Mesodermal cell (in vitro differentiated cells): ENCODE measurements around the gene PPTC7.

Experiments used
- H3K27ac ChIP-seq: 2 replicates; pipeline ENCODE4 v1.7.0; 2013; ENCODE audit warnings: mild to moderate bottlenecking, low read depth, low read length, moderate library complexity; ENCODE audit not compliant: severe bottlenecking
- H3K36me3 ChIP-seq: 2 replicates; pipeline ENCODE4 v1.7.1; 2013; ENCODE audit warnings: mild to moderate bottlenecking, low read length, moderate library complexity; ENCODE audit not compliant: control insufficient read depth, insufficient read depth
- H3K4me1 ChIP-seq: one replicate; pipeline ENCODE4 v1.7.1; 2013; ENCODE audit warnings: mild to moderate bottlenecking, low read length; ENCODE audit not compliant: insufficient read depth, control insufficient read depth, poor library complexity, severe bottlenecking
- H3K4me3 ChIP-seq: 2 replicates; pipeline ENCODE4 v1.7.0; 2013; ENCODE audit warnings: low read length, control low read depth, mild to moderate bottlenecking; ENCODE audit not compliant: insufficient read depth, poor library complexity, severe bottlenecking; ENCODE audit errors: extremely low read depth
- H3K9me3 ChIP-seq: 2 replicates; pipeline ENCODE4 v1.7.1; 2013; ENCODE audit warnings: mild to moderate bottlenecking, low read length, moderate library complexity; ENCODE audit not compliant: control insufficient read depth
- WGBS, 2 experiments: methylation state at CpG; one replicate each; pipeline ENCODE4 v1.1.5; 2013; ENCODE audit warnings: missing lambda C conversion rate in 2 of 2; ENCODE audit not compliant: insufficient coverage in 2 of 2; 5-methylcytosine and 5-hydroxymethylcytosine counted together

Gene PPTC7

DNA sequence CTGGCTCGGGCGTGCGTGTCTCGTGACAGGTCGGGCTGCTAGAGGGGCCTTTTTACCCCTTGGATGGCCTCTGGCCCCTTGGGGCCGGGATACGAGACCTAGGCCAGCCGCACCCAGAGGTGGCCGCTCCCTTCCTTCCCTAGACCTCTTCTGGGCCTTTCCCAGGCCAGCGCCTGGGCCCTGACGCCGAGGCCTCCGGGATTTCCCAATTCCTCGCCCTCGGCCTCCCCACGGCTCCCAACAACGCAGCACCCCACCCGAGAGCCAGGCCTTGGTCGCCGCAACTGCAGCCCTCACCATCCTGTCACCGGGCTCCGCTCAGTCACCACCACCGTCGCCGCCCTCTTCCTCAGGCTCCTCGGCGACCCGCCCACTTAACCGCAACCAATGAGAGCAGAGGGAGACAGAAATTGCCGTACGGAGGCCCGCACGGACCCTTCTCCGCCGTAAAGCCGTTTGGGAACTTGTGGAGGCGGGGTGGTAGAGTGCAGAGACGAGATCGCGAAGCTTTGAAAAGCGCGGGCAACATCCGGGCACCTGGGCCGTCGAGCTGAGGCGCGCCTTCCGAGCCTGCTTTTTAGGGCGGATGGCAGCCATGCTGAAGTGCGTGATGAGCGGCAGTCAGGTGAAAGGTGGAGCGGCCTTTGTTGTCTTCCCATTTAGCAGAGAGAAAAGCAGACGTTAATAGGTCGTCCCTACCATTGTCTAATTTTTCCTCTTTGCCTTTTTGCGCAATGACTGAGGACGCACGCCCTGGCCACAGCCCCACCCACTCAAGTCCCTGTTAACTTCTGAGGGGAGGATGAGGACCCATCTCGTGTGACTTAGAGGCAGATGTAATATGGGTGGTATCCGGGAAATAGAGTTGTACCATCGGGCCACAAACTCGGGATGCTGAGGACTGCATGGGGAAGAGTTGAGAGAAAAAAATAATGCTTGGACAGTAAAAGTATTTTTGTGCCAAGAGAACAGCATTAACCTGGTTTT, 81.1 kb downstream of the PPTC7 start, which contains the start of the genes RAD9B and VPS29:
Gene RAD9B (plus strand): TSS at position 580 of the 987 bp plus-strand sequence. CDS start 7 bp downstream, at position 587.
Gene VPS29 (minus strand): TSS at position 360 of the 987 bp plus-strand sequence. CDS start 60 bp downstream, at position 300.
- H3K27ac ChIP-seq: peak within 1 kb of the TSS; percentile 41
- H3K4me1 ChIP-seq: peaks cover 11% of the 10 kb centered on the region
- H3K9me3 ChIP-seq: peaks cover 7% of the 10 kb centered on the region
- peaks cover 15% of the 10 kb centered on the region for H3K36me3 ChIP-seq
- H3K4me3 ChIP-seq: peak within 1 kb of the TSS; percentile 89
- 17 to 25% methylated on average over 31 to 61 of the region's 61 CpGs for WGBS, 2 experiments

DNA sequence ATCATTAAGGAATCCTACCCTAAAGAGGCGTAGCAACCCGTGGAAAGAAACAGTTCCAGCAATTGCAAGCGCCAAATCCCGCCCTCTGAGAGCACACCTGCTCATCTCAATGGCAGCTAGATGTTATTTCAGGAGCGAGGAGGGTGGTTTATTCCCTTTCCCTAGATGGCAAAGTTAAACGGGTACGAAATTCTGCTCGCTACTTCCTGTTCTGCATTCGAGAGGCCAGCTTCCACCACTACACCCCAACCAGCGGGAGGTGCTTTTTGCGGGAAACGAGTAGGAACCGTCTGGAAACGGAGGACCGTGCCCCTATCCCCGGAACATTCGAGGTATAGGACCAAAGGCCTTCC, 81.7 kb downstream of the PPTC7 start:
- Histone ChIP-seq H3K4me3 (peak overlapping the region; percentile 89), H3K4me1 (peaks cover 11% of the 10 kb centered on the region), H3K9me3 (peaks cover 7% of the 10 kb centered on the region), H3K27ac (peak overlapping the region; percentile 41), H3K36me3 (peaks cover 15% of the 10 kb centered on the region)
- 0 to 1% methylated on average over 7 to 16 of the region's 17 CpGs for WGBS, 2 experiments

DNA sequence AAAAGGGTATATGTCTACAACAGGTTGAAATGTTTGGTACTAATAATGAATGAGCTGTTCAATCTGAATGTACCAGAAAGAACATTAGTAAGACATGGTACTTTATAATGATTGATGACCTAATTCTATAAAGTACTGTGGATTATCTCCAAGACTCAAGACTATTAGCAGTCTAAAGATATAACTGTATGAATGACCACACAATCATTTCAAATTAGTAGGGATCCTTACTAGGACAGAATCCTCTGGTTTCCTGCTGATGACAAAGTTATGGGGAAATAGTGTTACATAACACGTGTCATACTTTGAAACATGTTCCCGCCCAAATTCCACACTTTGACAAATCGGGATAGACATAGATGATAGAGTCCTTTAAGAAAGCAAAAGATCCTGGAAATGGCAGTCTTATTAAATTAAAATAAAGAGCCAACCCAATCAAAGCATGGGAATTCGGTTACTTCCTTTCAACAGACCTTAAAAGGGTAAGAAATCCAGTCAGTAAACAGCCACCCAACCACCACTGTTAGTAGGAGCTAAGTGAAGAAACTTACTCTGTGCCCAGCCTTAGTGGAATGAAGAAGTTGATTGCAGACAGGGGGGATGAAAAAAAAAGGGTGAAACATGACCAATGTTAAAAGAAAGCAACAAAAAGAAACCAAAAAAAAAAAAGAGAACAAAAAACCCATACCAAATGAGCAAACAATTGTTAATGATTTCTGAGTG, 84.0 kb downstream of the PPTC7 start:
- Histone ChIP-seq H3K36me3 (peaks cover 34% of the 10 kb centered on the region), H3K9me3 (peaks cover 7% of the 10 kb centered on the region), H3K4me1 (peaks cover 11% of the 10 kb centered on the region), H3K4me3 (no peak overlapping the region), H3K27ac (no peak overlapping the region)
- WGBS, 2 experiments: no CpG with 5 or more reads among the region's 4 CpGs
